H9 (cell line): Measurements from ENCODE around the gene FRY. TPM values are rescaled to one million over a fixed set of nuclear protein-coding genes. Genes with fewer than 3 reads are reported as not detected.

Experiments used
- DNase-seq: peaks from one replicate; pipeline ENCODE4 v3.0.0-alpha.2; 2017
- H2AFZ ChIP-seq: one replicate; pipeline ENCODE4 v1.6.1; 2013; ENCODE audit warnings: mild to moderate bottlenecking, low read length, control low read depth, moderate library complexity
- H2AK5ac ChIP-seq: 2 replicates; pipeline ENCODE4 v1.6.1; 2013; ENCODE audit warnings: low read length, control low read depth, mixed read lengths; ENCODE audit not compliant: insufficient read length
- H2BK120ac ChIP-seq: one replicate; pipeline ENCODE4 v1.6.1; 2013; ENCODE audit warnings: low read depth, mild to moderate bottlenecking, low read length, control low read depth, inconsistent platforms; ENCODE audit not compliant: poor library complexity, severe bottlenecking
- H2BK12ac ChIP-seq: 2 replicates; pipeline ENCODE4 v1.6.1; 2013; ENCODE audit warnings: low read length, control low read depth, mixed read lengths, low read depth; ENCODE audit not compliant: insufficient read length
- H2BK15ac ChIP-seq: 2 replicates; pipeline ENCODE4 v1.6.1; 2013; ENCODE audit warnings: low read depth, low read length, control low read depth
- H2BK20ac ChIP-seq: one replicate; pipeline ENCODE4 v1.6.1; 2013; ENCODE audit warnings: low read depth, mild to moderate bottlenecking, low read length, control low read depth, inconsistent platforms; ENCODE audit not compliant: poor library complexity, severe bottlenecking
- H2BK5ac ChIP-seq: 2 replicates; pipeline ENCODE4 v1.6.1; 2013; ENCODE audit warnings: low read length, control low read depth, mixed read lengths; ENCODE audit not compliant: insufficient read length
- H3K14ac ChIP-seq: 2 replicates; pipeline ENCODE4 v1.6.1; 2013; ENCODE audit warnings: low read length, control low read depth; ENCODE audit not compliant: insufficient read depth
- H3K18ac ChIP-seq: 2 replicates; pipeline ENCODE4 v1.6.1; 2013; ENCODE audit warnings: low read depth, mild to moderate bottlenecking, mixed read lengths, low read length, control low read depth; ENCODE audit not compliant: insufficient read length
- H3K23ac ChIP-seq: 2 replicates; pipeline ENCODE4 v1.6.1; 2013; ENCODE audit warnings: low read length, control low read depth, mixed read lengths, low read depth; ENCODE audit not compliant: insufficient read length
- H3K23me2 ChIP-seq: 2 replicates; pipeline ENCODE4 v1.6.1; 2013; ENCODE audit warnings: low read depth, mild to moderate bottlenecking, mixed read lengths, low read length, control low read depth; ENCODE audit not compliant: insufficient read length, poor library complexity, severe bottlenecking
- H3K27ac ChIP-seq: 2 replicates; pipeline ENCODE4 v1.5.1; 2013; ENCODE audit warnings: low read length, control low read depth, mixed read lengths, low read depth; ENCODE audit not compliant: insufficient read length
- H3K27me3 ChIP-seq: 2 replicates; pipeline ENCODE4 v1.6.1; 2013; ENCODE audit warnings: low read length, control low read depth, inconsistent platforms; ENCODE audit not compliant: insufficient read depth
- H3K4ac ChIP-seq: 2 replicates; pipeline ENCODE4 v1.6.1; 2013; ENCODE audit warnings: low read depth, mild to moderate bottlenecking, control low read depth, inconsistent platforms, low read length, moderate library complexity
- H3K4me1 ChIP-seq: 2 replicates; pipeline ENCODE4 v1.6.1; 2013; ENCODE audit warnings: low read length, control low read depth, inconsistent platforms; ENCODE audit not compliant: insufficient read depth
- H3K4me2 ChIP-seq: 2 replicates; pipeline ENCODE4 v1.6.1; 2013; ENCODE audit warnings: low read length, control low read depth, mixed read lengths; ENCODE audit not compliant: insufficient read length, insufficient read depth
- H3K56ac ChIP-seq: 2 replicates; pipeline ENCODE4 v1.6.1; 2013; ENCODE audit warnings: low read depth, mild to moderate bottlenecking, mixed read lengths, low read length, control low read depth; ENCODE audit not compliant: insufficient read length
- H3K79me1 ChIP-seq: 2 replicates; pipeline ENCODE4 v1.6.1; 2013; ENCODE audit warnings: low read depth, mild to moderate bottlenecking, moderate library complexity, low read length, control low read depth, inconsistent platforms; ENCODE audit not compliant: insufficient read depth, poor library complexity, severe bottlenecking
- H3K79me2 ChIP-seq: 2 replicates; pipeline ENCODE4 v1.6.1; 2013; ENCODE audit warnings: low read length, control low read depth, inconsistent platforms; ENCODE audit not compliant: insufficient read depth
- H3K9ac ChIP-seq: 2 replicates; pipeline ENCODE4 v1.6.1; 2013; ENCODE audit warnings: low read length, control low read depth, mixed read lengths; ENCODE audit not compliant: insufficient read length; ENCODE audit errors: extremely low read depth
- H3K9me3 ChIP-seq: one replicate; pipeline ENCODE4 v1.6.1; 2013; ENCODE audit warnings: low read depth, low read length, inconsistent platforms; ENCODE audit not compliant: control insufficient read depth
- H3T11ph ChIP-seq: one replicate; pipeline ENCODE4 v1.6.1; 2013; ENCODE audit warnings: mild to moderate bottlenecking, low read length, control low read depth, inconsistent platforms
- H4K20me1 ChIP-seq: one replicate; pipeline ENCODE4 v1.6.1; 2013; ENCODE audit not compliant: control insufficient read depth, insufficient read length, insufficient read depth
- H4K5ac ChIP-seq: 2 replicates; pipeline ENCODE4 v1.6.1; 2013; ENCODE audit warnings: low read depth, mild to moderate bottlenecking, mixed read lengths, low read length, control low read depth; ENCODE audit not compliant: insufficient read length
- H4K8ac ChIP-seq: replicated peaks from 2 replicates; pipeline ENCODE4 v1.6.1; 2013; ENCODE audit warnings: low read length, control low read depth, mixed read lengths, low read depth; ENCODE audit not compliant: insufficient read length
- H4K91ac ChIP-seq: 2 replicates; pipeline ENCODE4 v1.6.1; 2013; ENCODE audit warnings: low read depth, mild to moderate bottlenecking, moderate library complexity, mixed read lengths, low read length, control low read depth; ENCODE audit not compliant: insufficient read length
- H3K27ac Mint-ChIP-seq, 3 experiments: 2 replicates in 2 of 3; 3 replicates in 1 of 3; pipeline ENCODE4 v1.8.0; 2020 to 2021; ENCODE audit warnings: mixed read lengths in 3 of 3, mild to moderate bottlenecking in 1 of 3, moderate library complexity in 1 of 3
- H3K27me3 Mint-ChIP-seq: 2 replicates; pipeline ENCODE4 v1.8.0; 2021; ENCODE audit warnings: low read depth, mild to moderate bottlenecking, moderate library complexity, mixed read lengths
- H3K36me3 Mint-ChIP-seq, 3 experiments: 2 replicates in 2 of 3; 3 replicates in 1 of 3; pipeline ENCODE4 v1.8.0; 2020 to 2021; ENCODE audit warnings: low read depth in 3 of 3, mixed read lengths in 3 of 3; ENCODE audit not compliant: insufficient read depth in 1 of 3
- H3K4me1 Mint-ChIP-seq, 2 experiments: 2 replicates each; pipeline ENCODE4 v1.8.0; 2020; ENCODE audit warnings: mixed read lengths in 2 of 2
- H3K4me3 Mint-ChIP-seq, 2 experiments: 2 replicates in 1 of 2; 3 replicates in 1 of 2; pipeline ENCODE4 v1.8.0; 2020 to 2021; ENCODE audit warnings: mild to moderate bottlenecking in 2 of 2, mixed read lengths in 2 of 2, moderate library complexity in 1 of 2
- H3K9me3 Mint-ChIP-seq, 2 experiments: 2 replicates in 1 of 2; 3 replicates in 1 of 2; pipeline ENCODE4 v1.8.0; 2020; ENCODE audit warnings: mild to moderate bottlenecking in 2 of 2, mixed read lengths in 2 of 2, moderate library complexity in 1 of 2
- WGBS: extraction: QIAGEN DNeasy Blood & Tissue Kit; methylation state at CpG from one replicate; pipeline ENCODE4 v1.1.7; 2013; ENCODE audit warnings: missing lambda C conversion rate, low lambda C conversion rate, mixed read lengths; ENCODE audit not compliant: insufficient read length; ENCODE audit errors: extremely low coverage; 5-methylcytosine and 5-hydroxymethylcytosine counted together
- total RNA-seq: library from RNA; stranded (reverse); gene quantifications from 2 replicates; pipeline ENCODE4 v1.2.1, GENCODE V29; 2021
- TF ChIP-seq, protein P1 (sequence below): fragments of 200-600 bp; sonication (generic); conservative IDR thresholded peaks from 3 replicates; pipeline ENCODE4 v1.8.0; 2021; ENCODE audit warnings: antibody characterized with exemption, mild to moderate bottlenecking

FRY gene
- total RNA-seq, 1 experiment from 2014 or later = 5.2 TPM

DNA sequence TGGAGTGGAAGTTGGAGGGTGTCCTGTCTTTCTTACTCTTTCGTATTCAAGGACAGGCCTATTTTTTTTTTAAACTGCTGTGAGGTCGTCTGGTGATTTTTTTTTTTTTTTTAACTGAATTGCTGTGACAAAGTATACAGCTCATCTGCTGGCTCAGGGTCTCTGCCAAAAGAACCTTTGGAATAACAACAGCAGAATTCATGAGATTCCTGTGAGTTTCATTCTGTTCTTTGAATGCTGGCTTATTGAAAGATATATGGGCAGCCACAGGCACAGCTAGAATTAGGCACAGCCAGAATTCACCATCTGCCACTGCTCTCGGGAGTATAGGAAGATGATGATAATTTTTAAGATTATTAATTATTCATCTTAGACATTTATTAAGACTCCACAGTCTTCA is 21.4 kb upstream of the FRY start:
- H2AFZ ChIP-seq = no peak overlapping the region
- H3K14ac ChIP-seq = no peak overlapping the region
- H3K79me2 ChIP-seq = no peaks in the 10 kb centered on the region
- H2AK5ac ChIP-seq = no peak overlapping the region
- no peak overlapping the region for H2BK20ac ChIP-seq
- no peak overlapping the region for H4K91ac ChIP-seq
- no peak overlapping the region for H2BK120ac ChIP-seq
- H3K4me1 ChIP-seq = no peaks in the 10 kb centered on the region; the same call in 1 of the 2 replicates
- DNase-seq = no peak
- Mint-ChIP-seq H3K9me3 (no peaks in the 10 kb centered on the region), H3K36me3 (no peaks in the 10 kb centered on the region), H3K27me3 (no peaks in the 10 kb centered on the region), H3K4me3 (no peak overlapping the region), H3K27ac (no peak overlapping the region), H3K4me1 (peaks cover 23 to 26% of the 10 kb centered on the region in 2 experiments)
- TF ChIP-seq, protein P1, sequence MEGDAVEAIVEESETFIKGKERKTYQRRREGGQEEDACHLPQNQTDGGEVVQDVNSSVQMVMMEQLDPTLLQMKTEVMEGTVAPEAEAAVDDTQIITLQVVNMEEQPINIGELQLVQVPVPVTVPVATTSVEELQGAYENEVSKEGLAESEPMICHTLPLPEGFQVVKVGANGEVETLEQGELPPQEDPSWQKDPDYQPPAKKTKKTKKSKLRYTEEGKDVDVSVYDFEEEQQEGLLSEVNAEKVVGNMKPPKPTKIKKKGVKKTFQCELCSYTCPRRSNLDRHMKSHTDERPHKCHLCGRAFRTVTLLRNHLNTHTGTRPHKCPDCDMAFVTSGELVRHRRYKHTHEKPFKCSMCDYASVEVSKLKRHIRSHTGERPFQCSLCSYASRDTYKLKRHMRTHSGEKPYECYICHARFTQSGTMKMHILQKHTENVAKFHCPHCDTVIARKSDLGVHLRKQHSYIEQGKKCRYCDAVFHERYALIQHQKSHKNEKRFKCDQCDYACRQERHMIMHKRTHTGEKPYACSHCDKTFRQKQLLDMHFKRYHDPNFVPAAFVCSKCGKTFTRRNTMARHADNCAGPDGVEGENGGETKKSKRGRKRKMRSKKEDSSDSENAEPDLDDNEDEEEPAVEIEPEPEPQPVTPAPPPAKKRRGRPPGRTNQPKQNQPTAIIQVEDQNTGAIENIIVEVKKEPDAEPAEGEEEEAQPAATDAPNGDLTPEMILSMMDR = no peak
- H3K4ac ChIP-seq = no peak overlapping the region
- no peaks in the 10 kb centered on the region for H3K79me1 ChIP-seq
- H3K4me2 ChIP-seq = no peak overlapping the region
- no peak overlapping the region for H3K23ac ChIP-seq
- no peak overlapping the region for H3K56ac ChIP-seq
- H3K9ac ChIP-seq = no peak overlapping the region
- H4K5ac ChIP-seq = no peak overlapping the region
- no peaks in the 10 kb centered on the region for H4K20me1 ChIP-seq
- no peak overlapping the region for H2BK12ac ChIP-seq
- no peak overlapping the region for H3T11ph ChIP-seq
- H4K8ac ChIP-seq = no peak overlapping the region
- no peak overlapping the region for H3K18ac ChIP-seq
- no peak overlapping the region for H3K27ac ChIP-seq
- H2BK5ac ChIP-seq = no peak overlapping the region
- no CpG with 5 or more reads among the region's 3 CpGs for WGBS
- no peaks in the 10 kb centered on the region for H3K27me3 ChIP-seq
- H3K23me2 ChIP-seq = no peaks in the 10 kb centered on the region
- no peak overlapping the region for H2BK15ac ChIP-seq
- no peaks in the 10 kb centered on the region for H3K9me3 ChIP-seq
